ENCODE data around the gene TNPO3.

TNPO3 gene

DNA sequence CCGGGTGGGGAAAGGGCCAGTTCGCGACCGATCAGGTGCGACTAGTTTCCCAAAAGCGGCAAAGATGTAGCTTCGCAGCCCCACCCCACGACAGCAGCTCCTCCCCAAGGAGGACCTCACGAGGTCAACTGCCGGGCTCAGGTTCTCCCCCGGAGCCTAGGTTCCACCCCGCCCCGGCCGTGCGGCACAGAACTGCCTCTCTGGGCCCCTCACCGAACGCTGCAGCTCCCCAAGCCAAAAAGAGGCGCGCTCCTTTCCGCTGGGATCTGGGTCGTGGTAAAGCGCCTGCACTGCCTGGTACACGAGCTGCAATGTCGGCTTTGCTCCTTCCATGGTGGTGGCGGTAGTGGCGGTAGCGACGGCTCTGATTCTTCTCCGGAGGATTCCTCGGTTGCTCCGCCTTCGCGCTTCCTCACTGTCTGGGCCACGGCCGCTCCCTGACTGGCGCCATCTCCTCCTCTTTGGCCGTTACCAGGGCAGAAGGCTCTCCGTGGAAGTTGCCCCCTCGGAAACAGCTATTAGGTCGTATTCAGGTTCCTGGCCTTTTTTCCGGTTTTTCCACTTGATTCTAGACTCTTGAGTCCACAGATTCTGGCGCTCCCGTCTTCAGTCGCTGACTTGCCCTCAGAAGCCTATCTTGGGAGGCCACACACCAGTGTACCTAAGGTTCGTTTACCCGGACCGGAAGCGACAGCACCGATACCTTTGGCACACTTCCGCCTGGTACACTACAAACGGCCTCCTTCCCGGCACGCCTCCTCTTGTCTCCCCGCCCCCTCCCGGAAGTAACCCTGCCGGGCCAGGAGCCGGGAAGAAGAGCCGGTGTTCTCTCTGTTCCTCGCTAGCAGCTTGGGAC, at the start of gene TNPO3:
TSS of gene TNPO3 (minus strand) at position 674 of the 856 bp plus-strand sequence. CDS start at position 333, 341 bp downstream.
- peak; percentile 90 for DNase-seq

DNA sequence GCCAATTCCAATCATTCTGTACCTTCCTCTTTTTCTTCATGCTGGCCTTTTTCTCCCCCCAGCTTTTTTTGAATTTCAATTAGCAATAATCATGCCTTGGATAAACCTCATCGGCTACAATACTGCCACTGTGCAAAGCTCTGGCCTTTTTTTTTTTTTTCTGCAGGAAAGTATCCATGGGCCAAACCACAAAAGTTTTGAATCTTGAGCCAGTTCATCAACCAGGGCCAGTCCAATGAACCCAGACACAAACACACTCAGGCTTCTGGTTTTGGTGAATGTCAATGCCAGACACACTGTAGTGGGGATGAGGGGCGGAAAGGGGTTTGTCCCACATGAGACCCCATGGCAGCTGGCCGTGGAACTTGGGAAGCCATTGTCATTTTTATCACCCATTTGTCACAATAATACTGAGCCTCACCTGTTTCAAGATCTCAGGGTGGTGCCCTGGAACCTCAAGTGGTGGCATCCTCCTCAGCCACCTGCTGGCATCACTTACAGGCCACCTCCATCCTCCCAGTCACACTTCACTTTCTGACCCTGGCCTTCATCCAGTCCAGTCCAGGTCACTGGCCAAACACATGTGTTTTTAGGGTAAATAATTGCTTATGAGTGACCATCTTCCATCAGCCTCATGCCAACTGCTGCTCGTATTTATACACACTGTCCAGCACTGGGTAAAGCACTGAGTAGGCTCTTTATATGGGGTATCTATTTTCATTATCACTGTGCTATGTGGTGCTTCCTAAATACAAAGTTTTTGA, 48.8 kb upstream of the TNPO3 start:
- DNase-seq: no peak

DNA sequence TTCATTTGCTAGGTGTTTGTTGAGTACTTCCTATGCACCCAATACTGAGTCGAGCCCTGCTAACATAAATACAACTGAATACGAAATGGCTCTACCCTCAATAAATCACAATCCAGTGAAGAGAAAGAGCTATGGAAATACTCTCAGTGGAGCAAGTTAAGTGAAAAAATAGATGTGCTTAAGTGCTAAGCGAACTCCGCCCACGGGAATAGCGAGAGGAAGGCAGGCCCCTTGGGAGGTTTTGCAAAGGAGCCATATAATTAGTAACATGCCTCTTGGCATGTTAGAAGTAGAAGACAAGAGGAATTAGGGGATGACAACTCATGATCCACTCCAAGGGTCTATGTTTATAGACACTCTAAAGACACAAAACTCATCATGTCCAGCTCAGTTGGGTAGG, 46.8 kb upstream of the TNPO3 start:
- no peak for DNase-seq

- no peak for DNase-seq
Observed at GRCh38 chr7:129100827-129101166, 45.9 kb upstream of the TNPO3 start.

GRCh38 chr7:129098409-129099084, 43.6 kb upstream of the TNPO3 start:
- no peak for DNase-seq

GRCh38 chr7:129095258-129095657, 40.3 kb upstream of the TNPO3 start:
- peak; percentile 36 for DNase-seq

- DNase-seq: no peak
Observed at GRCh38 chr7:129094501-129094900, 39.6 kb upstream of the TNPO3 start.

- DNase-seq: no peak
Observed at GRCh38 chr7:129093867-129094456, 39.1 kb upstream of the TNPO3 start.

DNA sequence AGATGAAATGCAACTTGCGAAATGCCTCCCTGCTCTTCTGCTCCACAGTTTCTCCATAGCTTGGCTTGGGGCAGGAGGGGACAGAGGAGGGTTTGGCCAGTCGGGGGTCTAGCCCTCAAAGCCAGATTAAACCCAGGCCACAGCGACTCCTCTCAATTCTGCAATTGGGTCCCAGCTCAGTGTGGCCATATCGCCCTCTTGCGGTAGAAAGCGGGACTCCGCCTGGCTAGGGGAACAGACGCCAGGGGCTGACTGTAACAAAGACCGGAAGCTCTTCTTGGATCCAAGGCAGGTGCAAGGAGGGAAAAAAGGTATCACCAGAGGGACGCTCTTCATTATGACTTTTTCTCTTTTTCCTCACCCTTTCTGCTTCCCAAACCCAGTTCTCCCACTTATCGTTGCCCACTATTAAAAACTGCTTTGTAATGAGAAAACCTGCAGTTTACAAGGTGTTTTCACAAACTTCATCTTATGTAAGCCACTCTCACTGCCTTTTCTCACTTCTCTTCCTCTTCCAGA, 36.6 kb upstream of the TNPO3 start:
- DNase-seq: peak; percentile 86

DNA sequence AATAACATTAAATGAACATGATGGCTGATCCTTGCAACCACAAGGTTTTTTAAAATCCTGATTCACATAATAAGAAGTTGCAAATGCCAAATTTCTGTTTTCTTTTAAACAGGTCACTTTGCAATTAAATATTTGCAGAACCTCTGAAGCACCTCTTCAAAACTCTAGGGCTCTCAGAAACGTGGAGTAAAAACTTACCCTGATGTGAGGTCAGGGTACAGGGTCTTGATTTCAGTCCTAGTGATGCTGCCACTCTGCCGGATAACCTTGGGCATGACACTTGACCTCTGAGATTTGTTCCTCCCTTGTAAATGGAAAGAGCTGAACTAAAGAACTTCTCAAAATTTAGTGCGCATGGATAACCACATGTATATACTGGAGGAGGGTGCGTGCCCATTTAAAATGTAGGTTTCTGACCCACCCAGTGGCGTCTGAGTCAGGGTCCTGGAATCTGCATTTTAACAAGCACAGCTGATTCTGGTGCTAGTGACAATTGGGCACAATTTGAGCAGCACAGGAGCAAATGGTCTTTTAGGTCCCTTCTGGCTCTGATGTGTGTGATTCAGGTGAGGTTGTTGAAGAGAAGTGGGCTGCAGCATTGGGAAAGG, 35.5 kb upstream of the TNPO3 start:
- no peak for DNase-seq

- DNase-seq: no peak
Observed at GRCh38 chr7:129089521-129090212, 34.8 kb upstream of the TNPO3 start.

DNA sequence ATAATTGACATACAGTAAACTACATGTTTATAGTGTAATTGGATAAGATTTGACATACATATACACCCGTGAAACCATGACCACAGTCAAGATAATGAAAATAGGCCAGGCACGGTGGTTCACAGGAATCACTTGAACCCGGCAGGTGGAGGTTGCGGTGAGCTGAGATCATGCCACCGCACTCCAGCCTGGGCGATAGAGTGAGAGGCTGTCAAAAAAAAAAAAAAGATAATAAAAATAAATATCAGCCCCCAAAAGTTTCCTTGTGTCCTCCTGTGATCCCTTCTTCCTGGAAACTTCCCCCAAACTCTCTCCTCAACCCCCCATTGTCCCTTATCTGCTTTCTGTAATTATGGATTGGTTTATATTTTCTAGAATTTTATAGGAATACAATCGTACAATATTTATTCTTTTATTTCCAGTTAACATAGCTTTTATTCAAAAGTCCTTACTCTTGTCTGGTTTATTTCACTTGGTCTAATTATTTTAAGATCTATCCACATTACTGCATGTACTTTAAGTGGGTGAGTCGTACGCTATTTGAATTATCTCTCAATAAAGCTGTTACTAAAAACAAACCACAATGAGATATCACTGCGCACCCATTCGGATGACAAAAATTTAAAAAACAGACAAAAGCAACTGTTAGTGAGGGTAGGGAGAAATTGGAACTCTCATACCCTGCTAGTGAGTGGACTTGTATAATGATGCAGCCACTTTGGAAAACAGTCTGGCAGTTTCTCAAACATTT, 30.1 kb upstream of the TNPO3 start:
- no peak for DNase-seq

DNA sequence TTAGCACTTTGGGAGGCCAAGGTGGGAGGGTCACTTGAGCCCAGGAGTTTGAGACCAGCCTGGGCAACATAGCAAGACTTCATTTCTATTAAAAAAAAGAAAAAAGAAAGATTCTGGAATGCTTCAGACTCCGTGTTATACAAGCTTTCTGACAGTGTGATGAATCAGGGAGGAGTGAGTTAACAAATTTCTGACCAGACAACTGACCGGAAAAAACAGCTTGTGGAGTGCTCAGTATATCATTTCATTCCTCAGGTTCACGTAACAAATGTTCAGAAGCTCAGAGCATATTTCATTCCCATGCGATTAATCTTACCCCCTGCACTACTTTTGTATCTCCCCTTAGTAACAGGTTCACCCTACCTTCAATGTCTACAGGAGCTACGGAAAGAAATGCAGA, 28.6 kb upstream of the TNPO3 start:
- DNase-seq: no peak

DNA sequence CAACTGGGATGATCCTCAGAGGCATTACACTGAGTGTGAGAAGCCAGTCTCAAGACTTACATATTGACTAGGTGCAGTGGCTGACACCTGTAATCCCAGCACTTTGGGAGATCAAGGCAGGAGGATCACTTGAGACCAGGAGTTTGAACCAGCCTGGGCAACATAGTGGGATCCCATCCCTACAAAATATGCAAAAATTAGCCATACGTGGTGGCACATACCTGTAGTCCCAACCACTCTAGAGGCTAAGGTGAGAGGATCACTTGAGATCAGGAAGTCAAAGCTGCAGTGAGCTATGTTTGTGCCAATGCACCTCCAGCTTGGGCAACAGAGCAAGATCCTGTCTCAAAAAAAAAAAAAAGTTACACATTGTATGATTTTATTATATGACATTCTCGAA, 23.5 kb upstream of the TNPO3 start:
- no peak for DNase-seq

DNA sequence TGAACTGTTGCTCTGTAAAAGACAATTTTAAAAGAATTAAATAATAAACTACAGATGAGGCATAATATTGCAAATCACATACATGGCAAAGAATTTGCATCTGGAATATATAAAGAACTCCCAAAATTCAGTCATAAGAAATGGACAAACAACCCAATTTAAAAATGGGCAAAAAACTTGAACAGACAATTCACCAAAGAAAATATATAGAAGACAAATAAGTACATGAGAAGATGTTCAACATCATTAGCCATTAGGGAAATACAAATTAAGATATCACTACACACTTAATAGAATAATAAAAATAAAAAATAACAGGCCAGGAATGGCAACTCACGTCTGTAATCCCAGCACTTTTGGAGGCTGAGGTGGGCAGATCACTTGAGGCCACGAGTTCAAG, 22.0 kb upstream of the TNPO3 start:
- no peak for DNase-seq

GRCh38 chr7:129074994-129075393, 20.1 kb upstream of the TNPO3 start:
- no peak for DNase-seq

DNA sequence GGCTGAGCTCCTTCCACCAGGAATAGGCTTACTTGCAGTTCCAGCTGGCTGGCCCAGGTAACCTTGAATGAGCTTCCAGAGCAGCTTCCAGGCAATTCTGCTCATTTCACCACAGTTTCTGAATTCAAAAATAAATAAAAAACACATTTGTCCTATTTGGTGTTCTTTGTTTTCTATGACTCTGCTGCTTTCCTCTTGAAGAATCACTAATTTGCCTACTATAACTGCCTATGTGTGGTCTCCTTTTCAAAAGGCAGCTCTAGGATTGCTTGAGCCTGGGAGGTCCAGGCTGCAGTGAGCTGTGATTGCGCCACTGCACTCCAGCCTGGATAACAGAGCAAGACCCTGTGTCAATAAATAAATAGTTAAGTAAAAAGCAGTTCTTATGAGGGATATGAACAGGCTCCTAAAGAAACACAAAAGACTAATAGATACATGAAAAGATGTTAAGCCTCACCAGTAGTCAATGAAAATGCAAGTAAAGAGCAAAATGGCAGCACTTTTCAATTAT, 19.5 kb upstream of the TNPO3 start:
- DNase-seq: no peak

GRCh38 chr7:129073738-129074137, 18.8 kb upstream of the TNPO3 start:
- DNase-seq: no peak

GRCh38 chr7:129073204-129073603, 18.3 kb upstream of the TNPO3 start:
- DNase-seq: no peak

GRCh38 chr7:129072479-129073011, 17.6 kb upstream of the TNPO3 start:
- DNase-seq: no peak

GRCh38 chr7:129069021-129069420, 14.1 kb upstream of the TNPO3 start:
- no peak for DNase-seq

Measured in CD4-positive, alpha-beta T cell treated with Interleukin-17A for 1 hour (primary cell).